LHCN-M2 (cell line): ENCODE measurements around the gene TNS1. TPM values are rescaled to one million over a fixed set of nuclear protein-coding genes. Genes with fewer than 3 reads are reported as not detected.
"Not testable (repeated sequence)": the region's sequence is repeated elsewhere in the genome, so short reads cannot be mapped to it uniquely, and the experiment has no call there.

Source experiments
- DNase-seq: peaks from one replicate; pipeline ENCODE4 v3.0.0-alpha.2; 2012; ENCODE audit warnings: low read depth
- total RNA-seq: library from RNA; depleted of rRNA; stranded (reverse); fragments of >200 nt; gene quantifications from 2 replicates; pipeline ENCODE4 v1.2.3, GENCODE V29; 2014

Gene TNS1
- total RNA-seq, 1 experiment from 2014 or later, result 53.4 TPM

GRCh38 chr2:217799563-217800432 lies 203.0 kb downstream of the TNS1 start:
- DNase-seq, result no peak

DNA sequence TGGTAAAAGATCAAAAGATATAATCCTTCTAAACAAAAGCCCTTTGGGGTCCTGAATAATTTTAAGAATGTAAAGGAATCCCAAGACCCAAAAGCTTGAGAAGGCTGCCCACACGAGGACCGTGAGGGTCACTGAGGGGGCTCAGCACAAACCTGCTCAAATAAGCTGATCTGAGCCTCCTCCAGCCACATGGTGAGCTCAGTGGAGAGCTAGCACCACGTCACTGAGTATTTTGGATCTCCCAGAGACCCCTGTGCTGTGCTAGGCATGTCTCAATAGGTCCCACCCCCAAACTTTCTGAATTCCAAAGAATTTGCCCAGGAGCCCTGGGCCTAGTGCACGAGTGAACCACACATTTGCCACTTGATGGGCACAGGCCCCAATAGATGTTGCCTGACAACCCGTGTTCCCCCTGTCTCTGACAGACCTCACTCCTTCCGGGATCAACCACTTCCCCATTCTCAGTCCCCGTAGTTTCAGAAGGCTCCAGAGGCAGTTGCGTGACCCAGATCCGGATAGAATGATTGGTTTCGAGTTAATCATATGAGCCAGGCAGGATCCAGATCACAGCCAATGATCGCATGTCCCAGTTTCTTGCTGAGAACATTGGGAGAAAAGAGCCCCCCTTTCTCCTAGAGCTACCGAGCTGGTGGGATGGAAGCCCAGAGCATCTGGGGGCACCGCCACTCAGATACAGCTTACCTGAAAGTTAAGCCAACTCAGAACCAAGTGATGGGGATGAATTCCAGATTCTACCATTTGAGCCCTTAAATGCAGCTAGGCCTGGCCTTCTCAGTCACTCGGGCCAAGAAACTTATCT lies 203.8 kb downstream of the TNS1 start:
- DNase-seq, result no peak

DNA sequence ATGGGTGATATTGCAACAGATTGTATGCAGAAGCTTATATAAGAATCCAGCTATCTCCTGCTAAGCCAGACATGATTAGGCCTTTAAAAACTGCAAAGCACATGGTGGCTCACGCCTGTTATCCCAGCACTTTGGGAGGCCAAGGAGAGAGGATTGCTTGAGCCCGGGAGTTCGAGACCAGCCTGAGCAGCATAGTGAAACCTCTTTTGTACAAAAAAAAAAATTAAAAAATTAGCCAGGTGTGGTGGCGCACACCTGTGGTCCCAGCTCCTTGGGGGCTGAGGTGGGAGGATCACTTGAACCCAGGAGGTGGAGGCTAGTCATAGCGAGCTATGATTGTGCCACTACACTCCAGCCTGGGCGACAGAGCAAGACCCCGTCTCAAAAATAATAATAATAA lies 204.6 kb downstream of the TNS1 start:
- DNase-seq, result no peak

GRCh38 chr2:217797661-217798069 lies 205.1 kb downstream of the TNS1 start:
- DNase-seq, result no peak

GRCh38 chr2:217797165-217797564 lies 205.6 kb downstream of the TNS1 start:
- no peak for DNase-seq

DNA sequence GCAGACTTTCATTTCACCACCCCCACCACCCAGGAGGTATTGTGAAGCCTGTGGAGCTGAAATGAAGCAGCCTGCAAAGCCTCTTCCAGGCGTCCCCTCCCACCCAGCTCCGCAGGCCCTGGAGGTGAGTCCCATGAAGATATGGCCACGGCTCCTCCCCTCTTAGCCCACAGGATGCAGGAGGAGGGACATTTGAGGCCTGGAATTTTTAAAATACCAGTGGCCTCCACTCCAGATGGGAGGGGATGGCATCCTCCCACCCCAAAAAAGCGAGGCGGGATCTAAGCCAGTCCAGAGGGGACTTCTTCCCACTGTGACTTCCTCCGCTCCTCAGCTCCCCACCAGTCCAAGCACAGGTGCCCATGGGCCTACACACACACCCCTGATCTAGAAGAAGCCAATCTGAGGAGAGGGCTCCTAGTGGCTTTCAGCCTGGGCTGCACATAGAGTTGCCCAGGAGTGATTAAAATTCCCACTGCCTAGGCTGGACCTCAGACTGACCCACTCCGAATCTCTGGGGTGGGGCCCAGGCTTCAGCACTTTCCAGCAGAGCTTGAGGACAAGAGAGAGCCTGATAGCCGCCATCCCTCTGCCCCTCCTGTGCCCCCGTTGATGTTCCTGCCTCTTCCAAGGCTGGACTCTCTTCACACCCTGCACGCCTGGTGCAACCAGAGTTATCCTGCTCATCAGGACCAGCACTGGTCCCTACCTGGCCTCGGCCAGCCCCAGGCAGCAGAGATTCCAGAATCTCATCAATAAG lies 206.9 kb downstream of the TNS1 start:
- DNase-seq, result no peak

DNA sequence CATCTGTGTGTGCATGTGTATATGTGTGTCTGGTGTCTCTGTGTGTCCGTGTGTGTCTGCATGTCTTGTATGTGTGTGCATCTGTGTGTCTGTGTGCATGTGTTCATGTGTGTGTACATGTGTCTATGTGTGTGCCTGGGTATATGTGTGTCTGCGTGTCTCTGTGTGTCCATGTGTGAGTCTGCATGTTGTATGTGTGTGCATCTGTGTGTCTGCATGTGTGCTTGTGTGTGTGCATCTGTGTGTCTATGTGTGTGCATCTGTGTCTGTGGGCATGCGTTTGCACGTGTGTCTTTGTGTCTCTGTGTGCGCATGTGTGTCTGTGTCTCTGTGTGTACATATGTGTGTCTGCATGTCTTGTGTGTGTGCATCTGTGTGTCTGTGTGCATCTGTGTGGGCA lies 207.7 kb downstream of the TNS1 start:
- no peak for DNase-seq

GRCh38 chr2:217794133-217794986 lies 208.4 kb downstream of the TNS1 start:
- peak; percentile 19 for DNase-seq

DNA sequence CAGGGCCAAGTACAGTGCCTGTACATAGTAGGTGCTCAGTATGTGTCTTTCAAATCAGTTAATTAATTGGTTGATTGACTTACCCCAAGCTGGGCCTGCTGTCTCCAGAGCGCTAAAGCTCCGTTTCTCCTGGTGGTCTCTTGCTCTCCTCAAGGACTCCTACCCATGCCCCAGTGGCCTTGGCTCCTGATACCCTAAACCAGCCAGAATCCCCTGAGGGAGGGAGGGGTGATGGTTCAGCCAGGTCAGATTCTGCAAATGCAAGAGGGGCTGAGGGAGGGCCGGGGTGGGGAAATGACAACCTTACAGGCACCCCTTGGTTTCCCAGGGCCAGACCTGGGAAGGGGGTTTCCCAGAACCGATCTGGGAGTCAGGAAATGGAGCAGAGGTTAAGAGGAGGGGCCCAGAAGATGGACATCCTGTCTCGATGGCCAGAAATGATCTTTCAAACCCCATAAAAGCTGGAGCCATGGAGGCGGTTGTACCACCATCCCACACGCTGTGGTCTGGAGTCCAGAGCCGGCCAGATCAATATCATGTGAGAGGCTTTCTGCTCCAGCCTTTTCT lies 209.1 kb downstream of the TNS1 start:
- DNase-seq, result no peak

DNA sequence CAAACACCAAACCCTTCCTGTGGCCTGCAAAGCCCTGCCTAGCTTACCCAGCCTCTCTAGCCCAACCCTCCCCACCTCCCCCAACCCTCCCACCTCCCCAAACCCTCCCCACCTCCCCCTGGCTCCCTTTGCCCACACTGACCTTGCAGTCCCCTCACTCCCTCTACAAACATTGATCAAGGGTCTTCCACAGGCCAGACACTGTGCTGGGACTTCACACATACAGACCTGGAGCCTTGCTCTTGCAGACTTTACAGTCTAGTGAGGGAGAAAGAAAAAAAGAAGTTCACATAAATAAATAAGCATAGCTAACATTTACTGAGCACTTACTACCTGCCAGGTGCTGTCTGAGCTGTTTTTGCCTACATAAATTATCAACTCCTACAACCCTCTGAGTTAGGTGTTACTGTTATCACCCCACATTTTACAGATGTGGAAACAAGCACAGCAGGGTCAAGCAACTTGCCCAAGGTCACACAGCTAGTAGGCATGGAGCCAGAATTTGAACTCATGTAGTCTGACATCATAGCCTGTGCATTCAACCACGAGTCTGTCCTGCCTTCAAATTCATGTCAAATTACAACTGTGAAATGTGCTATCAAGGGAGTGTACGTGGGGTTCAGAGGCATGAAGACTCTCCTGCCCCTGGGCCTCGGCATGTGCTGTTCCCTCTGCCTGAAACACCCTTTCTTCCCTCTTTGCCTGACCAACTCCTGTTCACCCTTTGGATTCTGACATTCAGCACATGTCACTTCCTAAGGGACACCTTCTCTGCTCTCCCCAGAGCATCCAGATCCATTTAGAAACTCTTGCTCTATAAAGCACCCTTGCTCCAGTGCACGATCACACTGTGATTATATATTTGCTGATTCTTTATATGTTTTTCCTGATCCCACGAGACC lies 209.9 kb downstream of the TNS1 start:
- DNase-seq, result no peak

DNA sequence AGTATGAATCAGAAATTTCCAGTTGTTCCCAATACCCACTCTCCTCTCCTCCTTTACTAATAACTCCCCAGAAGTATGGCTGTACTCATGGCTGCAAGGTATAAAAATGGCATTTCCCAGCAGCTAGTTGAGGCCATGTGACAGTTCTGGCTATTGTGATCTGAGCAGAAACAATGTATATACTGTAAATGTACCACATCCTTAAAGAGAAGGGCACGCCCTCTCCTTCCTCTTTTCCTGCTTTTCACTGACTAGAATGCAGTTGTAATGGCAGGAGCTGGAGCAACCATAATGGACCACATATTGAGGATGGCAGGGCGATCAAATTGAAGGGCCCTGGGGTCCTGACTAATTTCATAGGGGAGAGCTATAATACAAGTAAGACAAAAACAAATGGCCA lies 211.2 kb downstream of the TNS1 start:
- DNase-seq, result no peak

- DNase-seq, result peak; percentile 60
Observed at GRCh38 chr2:217790681-217791392, 212.0 kb downstream of the TNS1 start.

- DNase-seq, result no peak
Observed at GRCh38 chr2:217790195-217790594, 212.6 kb downstream of the TNS1 start.

DNA sequence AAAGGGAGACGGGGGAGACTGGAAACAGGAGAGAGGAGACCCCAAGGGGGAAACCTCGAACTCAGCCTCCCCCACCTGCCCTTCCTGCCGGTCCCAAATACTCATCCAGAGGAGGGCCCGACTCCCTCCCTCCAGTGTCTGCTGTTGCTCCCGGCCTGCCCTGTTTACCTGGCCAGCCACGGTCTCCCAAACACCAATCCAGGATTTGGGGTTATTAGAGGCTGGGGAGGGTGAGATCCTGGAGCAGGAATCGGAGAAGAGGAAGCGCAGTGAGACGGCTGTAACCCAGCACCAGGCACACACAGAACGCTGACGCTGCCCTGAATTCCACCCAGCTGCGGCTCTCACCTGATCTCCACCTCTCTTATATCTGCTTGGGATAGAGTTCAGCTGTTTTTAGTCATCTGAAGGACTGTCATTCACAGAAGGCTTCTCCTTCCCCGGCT lies 213.0 kb downstream of the TNS1 start:
- DNase-seq, result no peak

DNA sequence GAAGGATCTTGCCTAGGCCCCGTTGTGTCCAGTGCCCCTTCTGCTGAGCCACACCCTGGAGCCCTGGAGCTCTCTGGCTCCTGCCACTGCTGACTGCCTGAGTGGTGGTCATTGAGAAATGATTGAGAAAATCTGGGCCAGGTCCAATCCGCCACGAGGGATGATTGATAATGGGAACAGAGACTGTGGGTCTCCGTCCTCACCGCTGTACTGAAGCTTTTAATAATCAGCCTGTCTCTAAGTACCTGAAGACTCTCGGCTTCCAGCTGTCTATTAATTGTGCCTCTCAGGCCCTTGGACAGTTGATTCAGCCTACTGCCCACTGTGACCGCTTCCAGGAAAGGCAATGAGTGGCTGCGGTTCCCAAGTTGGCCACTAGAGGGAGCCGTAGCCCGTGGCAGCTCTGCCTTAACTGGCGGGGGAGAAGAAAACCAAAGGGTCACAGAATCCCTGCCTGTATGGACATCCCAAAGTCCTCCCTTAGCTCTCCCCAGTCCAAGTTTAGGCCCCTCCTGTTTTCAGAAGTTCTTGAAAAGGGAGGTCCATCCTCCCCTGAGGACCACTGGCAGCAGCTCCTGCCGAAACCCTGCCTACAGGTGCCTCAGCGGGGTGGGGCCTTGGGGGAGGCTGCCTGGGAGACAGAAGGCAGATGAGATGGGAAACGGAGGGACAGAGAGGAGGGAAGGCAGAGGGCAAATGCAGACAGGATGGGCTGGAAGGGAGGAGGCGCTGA lies 213.6 kb downstream of the TNS1 start:
- DNase-seq, result peak; percentile 57

DNA sequence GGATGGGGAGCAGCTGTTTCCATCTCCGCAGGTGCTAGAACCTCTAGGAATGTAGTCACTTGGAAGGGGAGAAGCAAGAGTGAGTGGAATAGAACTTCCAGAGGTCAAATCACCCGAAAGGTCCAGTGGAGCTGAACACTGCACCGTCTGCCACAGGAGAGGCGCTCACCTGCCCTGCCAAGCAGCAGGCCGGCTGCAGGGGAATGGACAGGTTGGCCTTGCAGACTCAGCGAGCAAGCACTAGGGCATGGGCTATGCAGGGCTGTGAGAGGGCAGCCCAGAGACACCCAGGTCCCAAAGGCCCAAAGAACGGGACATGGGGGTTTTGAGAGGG lies 214.2 kb downstream of the TNS1 start:
- no peak for DNase-seq

DNA sequence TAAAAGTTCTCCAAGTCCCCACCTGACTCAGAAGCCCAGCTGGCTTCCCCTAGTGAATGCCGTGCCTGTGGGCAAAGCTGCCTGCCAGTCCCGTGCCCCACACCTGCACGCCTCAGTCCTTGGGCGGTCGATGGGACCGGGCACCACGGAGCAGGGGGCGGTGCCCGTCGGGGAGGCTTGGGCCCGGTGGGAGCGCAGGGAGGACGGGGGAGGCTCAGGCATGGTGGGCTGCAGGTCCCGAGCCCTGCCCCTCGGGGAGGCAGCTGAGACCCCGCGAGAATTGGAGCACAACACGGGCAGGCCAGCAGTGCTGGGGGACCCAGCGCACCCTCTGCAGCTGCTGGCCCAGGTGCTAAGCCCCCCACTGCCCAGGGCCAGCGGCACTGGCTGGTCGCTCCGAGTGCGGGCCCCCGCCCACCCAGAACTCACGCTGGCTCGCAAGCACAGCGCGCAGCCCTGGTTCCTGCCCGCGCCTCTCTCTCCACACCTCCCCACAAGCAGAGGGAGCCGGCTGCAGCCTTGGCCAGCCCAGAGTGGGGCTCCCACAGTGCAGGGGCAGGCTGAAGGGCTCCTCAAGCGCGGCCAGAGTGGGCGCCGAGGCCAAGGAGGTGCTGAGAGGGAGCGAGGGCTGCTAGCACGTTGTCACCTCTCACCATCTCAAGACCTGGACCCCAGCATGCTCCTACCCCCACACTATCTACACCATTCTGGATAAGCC lies 215.5 kb downstream of the TNS1 start:
- no peak for DNase-seq

DNA sequence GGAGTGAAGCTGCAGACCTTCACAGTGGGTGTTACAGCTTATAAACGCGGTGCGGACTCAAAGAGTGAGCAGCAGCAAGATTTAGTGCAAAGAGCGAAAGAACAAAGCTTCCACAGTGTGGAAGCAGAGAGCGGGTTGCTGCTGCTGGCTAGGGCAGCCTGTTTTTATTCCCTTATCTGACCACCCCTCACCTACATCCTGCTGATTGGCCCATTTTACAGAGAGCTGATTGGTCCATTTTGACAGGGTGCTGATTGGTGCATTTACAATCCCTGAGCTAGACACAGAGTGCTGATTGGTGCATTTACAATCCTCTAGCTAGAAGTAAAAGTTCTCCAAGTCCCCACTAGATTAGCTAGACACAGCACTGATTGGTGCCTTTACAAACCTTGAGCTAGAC lies 216.2 kb downstream of the TNS1 start:
- DNase-seq, result not testable (repeated sequence)
